Urinary bladder (tissue), 4 donors: Measurements from ENCODE around the gene DHRSX. TPM values are rescaled to one million over a fixed set of nuclear protein-coding genes. Genes with fewer than 3 reads are reported as not detected.
"Not testable (repeated sequence)": the region's sequence is repeated elsewhere in the genome, so short reads cannot be mapped to it uniquely, and the experiment has no call there.

Experiments used
- DNase-seq: peaks from one replicate; pipeline ENCODE4 v3.0.0-alpha.2; 2015; ENCODE audit errors: extremely low spot score
- H3K27ac ChIP-seq: one replicate; pipeline ENCODE4 v1.5.1; 2013; ENCODE audit warnings: low read depth, mild to moderate bottlenecking, moderate library complexity
- H3K36me3 ChIP-seq: one replicate; pipeline ENCODE4 v1.6.1; 2013; ENCODE audit warnings: mild to moderate bottlenecking, moderate library complexity; ENCODE audit not compliant: insufficient read depth
- H3K4me1 ChIP-seq: one replicate; pipeline ENCODE4 v1.6.1; 2013; ENCODE audit warnings: mild to moderate bottlenecking, moderate library complexity; ENCODE audit not compliant: insufficient read depth
- H3K4me3 ChIP-seq: one replicate; pipeline ENCODE4 v1.5.1; 2013; ENCODE audit warnings: low read depth, low read length
- WGBS: extraction: QIAGEN DNeasy Blood & Tissue Kit; methylation state at CpG from one replicate; pipeline ENCODE4 v1.1.7; 2013; 5-methylcytosine and 5-hydroxymethylcytosine counted together
- polyA plus RNA-seq: library from polyadenylated mRNA; stranded (reverse); fragments of 200-250 nt; gene quantifications from one replicate; pipeline ENCODE4 v1.2.3, GENCODE V29; 2013
- total RNA-seq: library from RNA; depleted of rRNA; stranded (reverse); fragments of >200 nt; gene quantifications from one replicate; pipeline ENCODE4 v1.2.3, GENCODE V29; 2014
- donor health status: healthy with polysubstance abuse.
- donor health status: healthy.

Gene DHRSX
- total and polyA plus RNA-seq, 2 donors, result 17.3 to 19.9 TPM

DNA sequence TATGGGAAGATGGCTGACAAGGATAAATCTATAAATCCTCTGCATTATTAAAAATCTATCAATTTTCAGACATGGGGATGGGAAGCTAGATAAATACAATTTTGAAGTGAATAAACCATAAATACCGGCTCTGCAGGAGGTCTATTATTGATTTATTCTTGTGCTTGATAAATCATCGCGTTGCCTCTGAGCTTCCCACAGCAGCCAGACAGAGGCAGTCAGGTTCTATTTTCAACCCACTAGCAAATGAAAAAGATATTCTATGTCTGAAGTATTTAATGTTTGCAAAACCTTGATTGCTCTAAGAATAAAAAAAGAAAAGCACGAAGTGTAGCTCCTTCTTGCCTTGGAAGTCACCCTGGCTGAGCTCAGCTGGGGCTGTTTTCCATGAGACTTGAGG, 216.2 kb downstream of the DHRSX start:
- 93% methylated on average over 4 of the region's 4 CpGs for WGBS
- Histone ChIP-seq H3K27ac (no peak overlapping the region), H3K4me1 (no peaks in the 10 kb centered on the region), H3K4me3 (no peak overlapping the region), H3K36me3 (no peaks in the 10 kb centered on the region)
- DNase-seq, result no peak

DNA sequence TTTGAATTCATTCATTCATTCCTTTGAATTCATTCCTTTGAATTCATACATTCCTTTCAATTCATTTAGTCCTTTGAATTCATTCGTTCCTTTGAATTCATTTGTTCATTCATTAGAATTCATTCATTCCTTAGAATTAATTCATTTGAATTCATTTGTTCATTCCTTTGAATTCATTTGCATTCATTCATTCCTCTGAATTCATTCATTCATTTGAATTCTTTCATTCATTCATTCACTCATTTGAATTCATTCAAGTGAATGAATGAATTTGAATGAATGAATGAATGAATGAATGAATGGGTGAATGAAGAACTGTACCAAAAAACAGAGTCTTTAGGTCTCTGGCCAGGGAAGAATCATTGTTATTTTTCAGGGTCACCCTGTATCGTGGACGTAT, 216.6 kb downstream of the DHRSX start:
- 94% methylated on average over 3 of the region's 3 CpGs for WGBS
- DNase-seq, result no peak
- H3K4me3 ChIP-seq, result no peak overlapping the region
- no peaks in the 10 kb centered on the region for H3K4me1 ChIP-seq
- H3K36me3 ChIP-seq, result no peaks in the 10 kb centered on the region
- H3K27ac ChIP-seq, result no peak overlapping the region

DNA sequence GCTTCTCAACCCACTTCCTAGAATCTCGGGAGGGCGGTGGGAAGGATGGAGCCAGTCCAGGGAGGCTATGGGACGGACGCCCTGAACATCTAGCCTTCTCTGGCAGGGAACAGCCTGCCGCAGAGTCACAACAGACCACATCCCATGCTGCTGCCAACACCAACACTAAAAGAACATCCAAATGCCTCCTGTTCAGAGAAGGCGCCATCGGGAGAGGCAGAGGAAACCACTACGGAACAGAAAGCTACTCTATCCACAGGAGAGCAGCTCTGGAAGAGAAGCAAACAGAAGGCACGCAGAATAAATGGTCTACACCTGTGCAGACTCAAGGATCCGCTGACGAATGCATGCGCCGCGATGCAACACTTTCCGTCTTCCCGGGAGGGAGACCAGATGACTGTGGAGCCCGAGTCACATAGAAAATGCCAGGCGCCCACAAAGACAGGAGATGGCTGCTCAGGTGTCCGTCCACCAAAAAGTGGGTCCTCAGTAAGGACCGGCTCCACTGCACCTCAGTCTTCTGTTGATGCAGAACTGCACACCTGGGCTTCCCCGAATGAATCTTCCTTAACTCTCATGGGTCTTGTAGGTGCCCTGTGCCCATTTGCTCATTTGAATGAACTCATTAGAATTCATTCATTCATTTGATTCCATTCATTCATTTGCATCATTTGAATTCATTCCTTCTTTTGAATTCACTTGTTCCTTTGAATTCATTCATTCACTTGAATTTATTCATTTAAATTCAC, 217.5 kb downstream of the DHRSX start:
- WGBS, result 88% methylated on average over 21 of the region's 21 CpGs
- Histone ChIP-seq H3K4me1 (no peaks in the 10 kb centered on the region), H3K27ac (no peak overlapping the region), H3K36me3 (no peaks in the 10 kb centered on the region), H3K4me3 (no peak overlapping the region)
- no peak for DNase-seq

DNA sequence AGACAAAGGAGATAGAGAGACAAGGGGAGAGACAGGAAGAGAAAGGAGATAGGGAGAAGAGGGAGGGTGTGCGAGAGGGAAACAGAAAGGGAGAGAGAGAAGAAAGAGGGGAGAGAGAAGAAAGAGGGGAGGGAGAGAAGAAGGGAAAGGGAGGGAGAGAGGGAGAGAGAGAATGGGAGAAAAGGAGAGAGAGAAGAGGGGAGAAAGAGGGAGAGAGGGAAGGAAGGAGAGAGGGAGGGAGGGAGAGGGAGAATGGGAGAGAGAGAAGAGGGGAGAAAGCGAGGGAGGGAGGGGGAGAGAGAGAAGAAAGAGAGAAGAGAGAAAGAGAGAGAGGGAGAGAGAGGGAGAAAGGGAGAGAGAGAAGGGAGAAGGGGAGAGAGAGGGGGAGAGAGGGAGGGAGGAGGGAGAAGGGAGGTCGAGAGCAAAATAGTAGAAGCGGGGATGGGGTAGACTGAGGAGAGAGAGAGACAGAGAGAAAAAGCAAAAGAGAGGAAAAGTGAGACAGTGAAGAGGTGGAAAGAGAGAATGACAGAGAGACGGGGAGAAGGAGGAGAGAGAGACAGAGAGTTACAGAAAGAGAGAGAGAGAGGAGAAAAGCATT, 218.2 kb downstream of the DHRSX start:
- Histone ChIP-seq H3K4me3 (no peak overlapping the region), H3K4me1 (no peaks in the 10 kb centered on the region), H3K27ac (no peak overlapping the region), H3K36me3 (no peaks in the 10 kb centered on the region)
- 85% methylated on average over 4 of the region's 5 CpGs for WGBS
- no peak for DNase-seq

DNA sequence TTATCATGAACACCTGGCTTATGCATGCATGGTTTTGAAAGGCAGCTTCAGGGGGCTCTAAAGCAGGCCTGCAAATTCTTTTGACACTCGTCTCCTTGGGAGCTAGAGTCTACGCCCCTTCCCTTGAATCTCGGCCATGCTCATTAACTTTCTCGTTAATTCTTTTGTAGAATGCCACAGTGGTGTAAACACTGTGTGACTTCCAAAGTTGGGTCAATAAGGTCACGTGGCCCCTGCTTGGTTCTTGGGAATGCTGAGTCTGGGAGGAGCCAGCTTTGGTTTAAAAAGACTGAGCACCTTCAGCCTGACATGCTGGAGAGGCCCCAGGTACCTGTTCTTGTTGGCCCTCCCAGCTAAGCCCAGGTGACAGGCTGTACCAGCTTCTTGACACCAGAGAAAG, 228.4 kb downstream of the DHRSX start:
- DNase-seq, result no peak
- H3K36me3 ChIP-seq, result no peaks in the 10 kb centered on the region
- WGBS, result 46% methylated on average over 5 of the region's 5 CpGs
- H3K4me1 ChIP-seq, result no peaks in the 10 kb centered on the region
- H3K4me3 ChIP-seq, result no peak overlapping the region
- H3K27ac ChIP-seq, result no peak overlapping the region

DNA sequence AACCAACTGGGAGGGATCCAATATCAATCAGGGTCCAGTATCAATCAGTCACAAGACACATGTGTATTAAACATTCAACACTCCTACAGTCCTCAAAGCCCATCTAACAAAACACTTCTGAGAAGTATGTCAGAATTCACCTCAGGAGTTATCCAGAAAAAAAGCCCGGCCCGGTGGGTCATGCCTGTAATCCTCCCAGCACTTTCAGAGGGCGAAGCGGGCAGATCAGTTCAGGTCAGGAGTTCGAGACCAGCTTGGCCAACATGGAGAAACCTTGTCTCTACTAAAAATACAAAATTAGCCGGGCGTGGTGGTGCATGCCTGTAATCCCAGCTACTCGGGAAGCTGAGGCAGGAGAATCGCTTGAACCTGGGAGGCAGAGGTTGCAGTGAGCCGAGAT, 229.2 kb downstream of the DHRSX start:
- not testable (repeated sequence) for H3K4me1 ChIP-seq, H3K4me3 ChIP-seq, DNase-seq, H3K36me3 ChIP-seq, H3K27ac ChIP-seq
- WGBS, result 91% methylated on average over 10 of the region's 10 CpGs

DNA sequence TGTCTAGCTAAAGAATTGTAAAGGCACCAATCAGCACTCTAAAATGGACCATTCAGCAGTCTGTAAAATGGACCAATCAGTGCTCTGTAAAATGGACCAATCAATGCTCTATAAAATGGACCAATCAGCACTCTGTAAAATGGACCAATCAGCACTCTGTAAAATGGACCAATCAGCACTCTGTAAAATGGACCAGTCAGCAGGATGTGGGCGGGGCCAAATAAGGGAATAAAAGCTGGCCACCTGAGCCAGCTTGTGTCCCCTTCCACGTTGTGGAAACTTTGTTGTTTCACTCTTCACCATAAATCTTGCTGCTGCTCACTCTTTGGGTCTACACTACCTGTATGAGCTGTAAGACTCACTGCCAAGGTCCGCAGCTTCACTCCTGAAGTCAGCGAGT, 230.0 kb downstream of the DHRSX start:
- 92% methylated on average over 4 of the region's 4 CpGs for WGBS
- H3K36me3 ChIP-seq, H3K4me3 ChIP-seq, DNase-seq, H3K27ac ChIP-seq, H3K4me1 ChIP-seq: not testable (repeated sequence)

DNA sequence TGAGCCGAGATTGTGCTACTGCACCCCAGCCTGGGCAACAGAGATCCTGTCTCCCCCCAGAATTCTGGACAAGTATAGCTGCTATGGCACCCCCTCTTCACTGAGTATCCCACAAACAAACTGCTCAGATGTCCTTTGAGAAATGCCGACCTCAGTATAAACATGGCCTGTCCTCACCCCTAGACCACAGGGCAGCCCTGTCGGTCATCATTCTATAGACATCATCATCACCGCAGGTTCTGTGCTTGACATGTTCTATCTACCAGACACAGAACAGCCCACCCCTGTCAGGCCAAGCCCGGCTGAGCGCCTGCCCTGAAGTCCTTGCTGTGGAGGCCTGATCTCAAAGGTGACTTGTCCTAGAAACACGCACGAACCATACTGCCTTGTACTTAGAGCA, 232.9 kb downstream of the DHRSX start:
- WGBS, result 86% methylated on average over 8 of the region's 8 CpGs
- no peak overlapping the region for H3K4me3 ChIP-seq
- H3K36me3 ChIP-seq, result no peaks in the 10 kb centered on the region
- no peaks in the 10 kb centered on the region for H3K4me1 ChIP-seq
- H3K27ac ChIP-seq, result no peak overlapping the region
- DNase-seq, result no peak

DNA sequence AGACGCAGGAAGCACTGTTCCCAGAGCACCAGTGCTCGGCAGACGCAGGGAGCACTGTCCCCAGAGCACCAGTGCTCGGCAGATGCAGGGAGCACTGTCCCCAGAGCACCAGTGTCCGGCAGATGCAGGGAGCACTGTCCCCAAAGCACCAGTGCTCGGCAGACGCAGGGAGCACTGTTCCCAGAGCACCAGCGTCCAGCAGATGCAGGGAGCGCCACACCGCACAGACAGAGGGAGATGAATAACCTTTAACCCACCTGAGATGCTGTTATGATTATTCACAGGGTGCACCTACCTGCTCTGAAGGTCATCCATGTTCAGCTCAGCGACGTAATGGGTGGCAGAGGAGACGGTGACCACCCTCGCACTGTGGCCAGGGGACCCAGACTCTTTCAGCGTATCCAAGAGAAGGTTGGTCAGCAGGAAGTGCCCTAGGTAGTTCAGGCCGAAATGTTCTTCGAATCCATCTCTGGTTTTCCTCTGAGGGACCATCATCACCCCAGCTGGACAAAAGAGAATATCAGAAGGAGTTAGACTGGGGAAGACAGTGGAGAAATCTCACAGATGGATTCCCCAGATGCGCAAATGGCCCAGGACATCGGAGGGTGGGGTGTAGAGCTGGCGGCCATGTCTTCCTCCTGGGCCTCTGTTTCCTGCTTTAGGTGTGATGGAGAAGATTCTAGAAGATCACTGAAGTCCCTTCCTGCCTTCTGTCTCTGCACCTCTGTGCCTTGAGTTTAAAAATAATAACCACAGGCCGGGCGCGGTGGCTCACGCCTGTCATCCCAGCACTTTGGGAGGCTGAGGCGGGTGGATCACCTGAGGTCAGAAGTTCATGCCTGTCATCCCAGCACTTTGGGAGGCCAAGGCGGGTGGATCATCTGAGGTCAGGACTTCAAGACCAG, 234.1 kb downstream of the DHRSX start:
- WGBS, result 95% methylated on average over 26 of the region's 26 CpGs
- Histone ChIP-seq H3K4me1 (no peaks in the 10 kb centered on the region), H3K36me3 (no peaks in the 10 kb centered on the region), H3K27ac (no peak overlapping the region), H3K4me3 (no peak overlapping the region)
- DNase-seq, result no peak

DNA sequence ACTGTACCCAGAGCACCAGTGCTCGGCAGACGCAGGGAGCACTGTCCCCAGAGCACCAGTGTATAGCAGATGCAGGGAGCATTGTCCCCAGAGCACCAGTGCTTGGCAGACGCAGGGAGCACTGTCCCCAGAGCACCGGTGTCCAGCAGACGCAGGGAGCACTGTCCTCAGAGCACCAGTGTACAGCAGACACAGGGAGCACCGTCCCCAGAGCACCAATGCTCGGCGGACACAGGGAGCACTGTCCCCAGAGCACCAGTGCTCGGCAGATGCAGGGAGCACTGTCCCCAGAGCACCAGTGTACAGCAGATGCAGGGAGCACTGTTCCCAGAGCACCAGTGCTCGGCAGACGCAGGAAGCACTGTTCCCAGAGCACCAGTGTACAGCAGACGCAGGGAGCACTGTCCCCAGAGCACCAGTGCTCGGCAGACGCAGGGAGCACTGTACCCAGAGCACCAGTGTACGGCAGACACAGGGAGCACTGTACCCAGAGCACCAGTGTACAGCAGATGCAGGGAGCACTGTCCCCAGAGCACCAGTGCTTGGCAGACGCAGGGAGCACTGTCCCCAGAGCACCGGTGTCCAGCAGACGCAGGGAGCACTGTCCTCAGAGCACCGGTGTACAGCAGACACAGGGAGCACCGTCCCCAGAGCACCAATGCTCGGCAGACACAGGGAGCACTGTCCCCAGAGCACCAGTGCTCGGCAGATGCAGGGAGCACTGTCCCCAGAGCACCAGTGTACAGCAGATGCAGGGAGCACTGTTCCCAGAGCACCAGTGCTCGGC, 234.9 kb downstream of the DHRSX start:
- not testable (repeated sequence) for H3K4me3 ChIP-seq, H3K36me3 ChIP-seq, H3K27ac ChIP-seq, DNase-seq, H3K4me1 ChIP-seq
- WGBS, result 95% methylated on average over 23 of the region's 23 CpGs

DNA sequence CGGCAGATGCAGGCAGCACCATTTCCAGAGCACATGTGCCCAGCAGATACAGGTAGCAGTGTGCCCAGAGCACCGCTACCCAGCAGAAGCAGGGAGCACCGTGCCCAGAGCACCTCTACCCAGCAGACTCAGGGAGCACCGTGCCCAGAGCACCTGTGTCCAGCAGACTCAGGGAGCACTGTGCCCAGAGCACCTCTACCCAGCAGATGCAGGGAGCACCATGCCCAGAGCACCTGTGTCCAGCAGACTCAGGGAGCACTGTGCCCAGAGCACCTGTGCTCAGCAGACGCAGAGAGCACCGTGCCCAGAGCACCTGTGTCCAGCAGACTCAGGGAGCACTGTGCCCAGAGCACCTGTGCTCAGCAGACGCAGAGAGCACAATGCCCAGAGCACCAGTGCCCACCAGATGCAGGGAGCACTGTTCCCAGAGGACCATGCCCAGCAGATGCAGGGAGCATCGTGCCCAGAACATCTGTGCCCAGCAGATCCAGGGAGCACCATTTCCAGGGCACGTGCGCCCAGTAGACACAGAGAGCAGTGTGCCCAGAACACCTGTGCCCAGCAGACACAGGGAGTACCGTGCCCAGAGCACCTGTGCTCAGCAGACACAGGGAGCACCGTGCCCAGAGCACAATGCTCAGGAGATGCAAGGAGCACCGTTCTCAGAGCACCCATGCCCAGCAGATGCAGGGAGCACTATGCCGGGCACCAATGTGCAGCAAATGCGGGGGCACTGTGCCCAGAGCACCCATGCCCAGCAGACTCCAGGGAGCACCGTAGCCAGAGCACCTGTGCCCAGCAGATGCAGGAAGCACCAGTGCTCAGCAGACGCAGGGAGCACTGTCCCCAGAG, 236.4 kb downstream of the DHRSX start:
- 98% methylated on average over 17 of the region's 17 CpGs for WGBS
- no peak overlapping the region for H3K27ac ChIP-seq
- H3K4me3 ChIP-seq, result no peak overlapping the region
- DNase-seq, result no peak
- H3K4me1 ChIP-seq, result no peaks in the 10 kb centered on the region
- H3K36me3 ChIP-seq, result no peaks in the 10 kb centered on the region

DNA sequence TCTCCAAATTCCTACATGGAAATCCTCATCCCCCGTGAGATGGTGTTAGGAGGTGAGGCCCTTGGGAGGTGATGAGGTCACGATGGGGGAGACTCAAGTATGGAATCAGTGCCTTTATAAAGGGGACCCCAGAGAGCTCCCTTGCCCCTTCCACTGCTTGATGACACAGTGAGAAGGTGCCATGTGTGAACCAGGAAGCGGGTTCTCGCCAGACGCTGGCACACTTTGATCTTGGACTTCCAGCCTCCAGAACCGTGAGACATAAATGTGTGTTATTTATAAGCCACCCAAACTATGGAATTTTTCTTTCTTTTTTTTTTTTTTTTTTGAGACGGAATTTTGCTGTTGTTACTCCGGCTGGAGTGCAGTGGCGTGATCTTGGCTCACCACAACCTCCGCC, 237.6 kb downstream of the DHRSX start:
- H3K27ac ChIP-seq, result no peak overlapping the region
- no peak overlapping the region for H3K4me3 ChIP-seq
- 93% methylated on average over 10 of the region's 10 CpGs for WGBS
- no peaks in the 10 kb centered on the region for H3K4me1 ChIP-seq
- no peak for DNase-seq
- no peaks in the 10 kb centered on the region for H3K36me3 ChIP-seq

DNA sequence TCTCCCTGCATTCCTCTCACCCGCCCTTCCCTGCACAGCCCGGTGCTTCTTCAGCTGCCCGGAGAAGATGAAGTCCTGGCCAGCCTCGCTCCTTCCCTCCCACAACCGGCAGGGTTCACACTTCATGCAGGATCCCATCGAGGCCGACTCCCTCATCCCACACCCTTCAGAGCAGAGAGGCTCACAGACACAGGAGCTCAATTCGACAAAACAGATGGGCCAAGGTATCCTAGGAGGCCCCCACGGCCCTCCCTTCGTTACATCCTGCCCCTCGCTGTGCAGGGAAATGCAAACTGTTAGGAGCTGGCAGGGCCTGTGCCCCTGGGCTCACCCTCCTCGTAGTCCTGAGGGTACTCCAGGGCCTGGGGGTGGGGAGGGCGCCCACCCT, 238.1 kb downstream of the DHRSX start:
- no peak overlapping the region for H3K4me3 ChIP-seq
- no peaks in the 10 kb centered on the region for H3K36me3 ChIP-seq
- DNase-seq, result no peak
- WGBS, result 54% methylated on average over 13 of the region's 13 CpGs
- H3K4me1 ChIP-seq, result no peaks in the 10 kb centered on the region
- no peak overlapping the region for H3K27ac ChIP-seq
